ENCODE results near the gene RTP2. TPM values are rescaled to one million over a fixed set of nuclear protein-coding genes. Genes with fewer than 3 reads are reported as not detected.

Gene RTP2
- total RNA-seq, 2 donors from 2014 or later = not detected

- no peak within 1 kb of the TSS for H3K4me3 ChIP-seq
- H3K36me3 ChIP-seq = no peaks in the 10 kb centered on the region
- H3K9me3 ChIP-seq = no peaks in the 10 kb centered on the region
- TF ChIP-seq POLR2AphosphoS5 (IDR thresholded peaks at IDR 0.05) = no peak
- H3K27me3 ChIP-seq (replicated peaks; ENCODE audit: insufficient read depth) = peaks cover 21% of the 10 kb centered on the region
- no peak within 1 kb of the TSS for H3K27ac ChIP-seq
- intact Hi-C loops (cut with DNase I) = no loop called here
- DNase-seq (ENCODE audit: low spot score) = no peak
- no peaks in the 10 kb centered on the region for H3K4me1 ChIP-seq (replicated peaks)
- WGBS = 7% methylated on average over 46 of the region's 46 CpGs
These were observed 32.5 kb downstream of the RTP2 start, which contains the start of gene SST for GRCh38 chr3:187669675-187670504. Gene SST (minus strand): TSS chr3:187670394. CDS start chr3:187670291, 103 bp downstream.

GRCh38 chr3:187667526-187667925 lies 34.8 kb downstream of the RTP2 start:
- DNase-seq (ENCODE audit: low spot score) = no peak
- intact Hi-C loops (cut with DNase I) = no loop called here
- H3K27ac ChIP-seq = no peak overlapping the region
- peaks cover 18% of the 10 kb centered on the region for H3K27me3 ChIP-seq (replicated peaks; ENCODE audit: insufficient read depth)
- no peaks in the 10 kb centered on the region for H3K36me3 ChIP-seq
- H3K4me3 ChIP-seq = no peak overlapping the region
- no peaks in the 10 kb centered on the region for H3K9me3 ChIP-seq
- TF ChIP-seq CTCF (IDR thresholded peaks at IDR 0.05) = no peak
- no peak for TF ChIP-seq POLR2AphosphoS5 (IDR thresholded peaks at IDR 0.05)
- no peak for TF ChIP-seq POLR2A (IDR thresholded peaks at IDR 0.05)
- no peaks in the 10 kb centered on the region for H3K4me1 ChIP-seq (replicated peaks)

- WGBS = 75% methylated on average over 3 of the region's 3 CpGs
- peaks cover 13% of the 10 kb centered on the region for H3K27me3 ChIP-seq (replicated peaks; ENCODE audit: insufficient read depth)
- TF ChIP-seq POLR2A (IDR thresholded peaks at IDR 0.05) = no peak
- TF ChIP-seq CTCF (IDR thresholded peaks at IDR 0.05) = no peak
- TF ChIP-seq POLR2AphosphoS5 (IDR thresholded peaks at IDR 0.05) = no peak
- no peaks in the 10 kb centered on the region for H3K9me3 ChIP-seq
- DNase-seq (ENCODE audit: low spot score) = no peak
- H3K4me3 ChIP-seq = no peak overlapping the region
- H3K4me1 ChIP-seq (replicated peaks) = no peaks in the 10 kb centered on the region
- H3K27ac ChIP-seq = no peak overlapping the region
- intact Hi-C loops (cut with DNase I) = no loop called here
- H3K36me3 ChIP-seq = no peaks in the 10 kb centered on the region
These were observed 36.5 kb downstream of the RTP2 start for GRCh38 chr3:187665764-187666402.

GRCh38 chr3:187665010-187665409 lies 37.3 kb downstream of the RTP2 start:
- Histone ChIP-seq H3K36me3 (no peaks in the 10 kb centered on the region), H3K27me3 (replicated peaks; ENCODE audit: insufficient read depth) (peaks cover 12% of the 10 kb centered on the region), H3K4me1 (replicated peaks) (no peaks in the 10 kb centered on the region), H3K27ac (no peak overlapping the region), H3K4me3 (no peak overlapping the region), H3K9me3 (no peaks in the 10 kb centered on the region)
- no peak for DNase-seq (ENCODE audit: low spot score)
- TF ChIP-seq POLR2AphosphoS5 (IDR thresholded peaks at IDR 0.05) (no peak), CTCF (IDR thresholded peaks at IDR 0.05) (no peak), POLR2A (IDR thresholded peaks at IDR 0.05) (no peak)
- intact Hi-C loops (cut with DNase I) = no loop called here

- no peak for DNase-seq (ENCODE audit: low spot score)
- no peak overlapping the region for H3K27ac ChIP-seq
- peaks cover 2% of the 10 kb centered on the region for H3K27me3 ChIP-seq (replicated peaks; ENCODE audit: insufficient read depth)
- H3K4me1 ChIP-seq (replicated peaks) = no peaks in the 10 kb centered on the region
- TF ChIP-seq POLR2A (IDR thresholded peaks at IDR 0.05) = no peak
- no peak for TF ChIP-seq POLR2AphosphoS5 (IDR thresholded peaks at IDR 0.05)
- TF ChIP-seq CTCF (IDR thresholded peaks at IDR 0.05) = no peak
- H3K9me3 ChIP-seq = no peaks in the 10 kb centered on the region
- WGBS = 66% methylated on average over 5 of the region's 5 CpGs
- intact Hi-C loops (cut with DNase I) = no loop called here
- no peak overlapping the region for H3K4me3 ChIP-seq
- H3K36me3 ChIP-seq = no peaks in the 10 kb centered on the region
These were observed 39.4 kb downstream of the RTP2 start for GRCh38 chr3:187662848-187663409.

Measured in prostate gland (tissue), 2 donors.